ENCODE measurements around the gene FCAR.
"Not testable (repeated sequence)": the region's sequence is repeated elsewhere in the genome, so short reads cannot be mapped to it uniquely, and the experiment has no call there.

FCAR gene

GRCh38 chr19:54905803-54906511 is 31.9 kb downstream of the FCAR start, which contains the start of gene NCR1:
TSS of gene NCR1 (plus strand) at chr19:54906148. CDS start at chr19:54906188, 40 bp downstream.
- Histone ChIP-seq H3K27me3 (ENCODE audit: low read depth, low read length) (0 out of 2 replicates have a peak, but pooled peaks cover 2% of the 10 kb centered on the region), H3K79me2 (ENCODE audit: low read length) (no peaks in the 10 kb centered on the region), H3K9me3 (ENCODE audit: insufficient read depth, low read length) (no peaks in the 10 kb centered on the region), H4K20me1 (ENCODE audit: insufficient read depth, low read length) (no peaks in the 10 kb centered on the region), H3K4me1 (ENCODE audit: low read length) (no peaks in the 10 kb centered on the region), H2AFZ (ENCODE audit: low read depth, low read length) (peak within 1 kb of the TSS; percentile 72; the same call in 1 of the 2 replicates), H3K9ac (ENCODE audit: low read length) (no peak within 1 kb of the TSS), H3K4me3 (ENCODE audit: low read length) (no peak within 1 kb of the TSS), H3K4me2 (ENCODE audit: low read length) (no peak within 1 kb of the TSS; the same call in 1 of the 2 replicates), H3K36me3 (replicated peaks; ENCODE audit: low read depth, low read length) (no peaks in the 10 kb centered on the region), H3K27ac (ENCODE audit: low read length) (no peak within 1 kb of the TSS)
- TF ChIP-seq, protein P1, sequence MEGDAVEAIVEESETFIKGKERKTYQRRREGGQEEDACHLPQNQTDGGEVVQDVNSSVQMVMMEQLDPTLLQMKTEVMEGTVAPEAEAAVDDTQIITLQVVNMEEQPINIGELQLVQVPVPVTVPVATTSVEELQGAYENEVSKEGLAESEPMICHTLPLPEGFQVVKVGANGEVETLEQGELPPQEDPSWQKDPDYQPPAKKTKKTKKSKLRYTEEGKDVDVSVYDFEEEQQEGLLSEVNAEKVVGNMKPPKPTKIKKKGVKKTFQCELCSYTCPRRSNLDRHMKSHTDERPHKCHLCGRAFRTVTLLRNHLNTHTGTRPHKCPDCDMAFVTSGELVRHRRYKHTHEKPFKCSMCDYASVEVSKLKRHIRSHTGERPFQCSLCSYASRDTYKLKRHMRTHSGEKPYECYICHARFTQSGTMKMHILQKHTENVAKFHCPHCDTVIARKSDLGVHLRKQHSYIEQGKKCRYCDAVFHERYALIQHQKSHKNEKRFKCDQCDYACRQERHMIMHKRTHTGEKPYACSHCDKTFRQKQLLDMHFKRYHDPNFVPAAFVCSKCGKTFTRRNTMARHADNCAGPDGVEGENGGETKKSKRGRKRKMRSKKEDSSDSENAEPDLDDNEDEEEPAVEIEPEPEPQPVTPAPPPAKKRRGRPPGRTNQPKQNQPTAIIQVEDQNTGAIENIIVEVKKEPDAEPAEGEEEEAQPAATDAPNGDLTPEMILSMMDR (IDR thresholded peaks at IDR 0.05; ENCODE audit: low read depth, low read length): no peak
- no peak for TF ChIP-seq EZH2phosphoT487 (IDR thresholded peaks at IDR 0.05; ENCODE audit: low read depth)

- H3K36me3 ChIP-seq (replicated peaks; ENCODE audit: low read depth, low read length): no peaks in the 10 kb centered on the region
- H2AFZ ChIP-seq (ENCODE audit: low read depth, low read length): no peak overlapping the region
- H3K27ac ChIP-seq (ENCODE audit: low read length): no peak overlapping the region
- H3K9ac ChIP-seq (ENCODE audit: low read length): no peak overlapping the region
- no peak overlapping the region for H3K4me3 ChIP-seq (ENCODE audit: low read length)
- no peaks in the 10 kb centered on the region for H4K20me1 ChIP-seq (ENCODE audit: insufficient read depth, low read length)
- 0 out of 2 replicates have a peak, but pooled peaks cover 2% of the 10 kb centered on the region for H3K27me3 ChIP-seq (ENCODE audit: low read depth, low read length)
- H3K9me3 ChIP-seq (ENCODE audit: insufficient read depth, low read length): no peaks in the 10 kb centered on the region
- no peaks in the 10 kb centered on the region for H3K79me2 ChIP-seq (ENCODE audit: low read length)
- H3K4me2 ChIP-seq (ENCODE audit: low read length): no peak overlapping the region
- no peaks in the 10 kb centered on the region for H3K4me1 ChIP-seq (ENCODE audit: low read length)
- TF ChIP-seq EZH2phosphoT487 (IDR thresholded peaks at IDR 0.05; ENCODE audit: low read depth): no peak
- TF ChIP-seq, protein P1 (IDR thresholded peaks at IDR 0.05; ENCODE audit: low read depth, low read length): no peak
Measured at GRCh38 chr19:54906819-54907218, 32.8 kb downstream of the FCAR start.

- H3K9me3 ChIP-seq (ENCODE audit: insufficient read depth, low read length); H3K79me2 ChIP-seq (ENCODE audit: low read length); H3K4me2 ChIP-seq (ENCODE audit: low read length); H3K27ac ChIP-seq (ENCODE audit: low read length); H3K4me3 ChIP-seq (ENCODE audit: low read length); H3K9ac ChIP-seq (ENCODE audit: low read length); H3K27me3 ChIP-seq (ENCODE audit: low read depth, low read length); H3K36me3 ChIP-seq (replicated peaks; ENCODE audit: low read depth, low read length); H3K4me1 ChIP-seq (ENCODE audit: low read length); H4K20me1 ChIP-seq (ENCODE audit: insufficient read depth, low read length); H2AFZ ChIP-seq (ENCODE audit: low read depth, low read length): not testable (repeated sequence)
Measured at GRCh38 chr19:54907899-54908298, 33.9 kb downstream of the FCAR start.

GRCh38 chr19:54916822-54917221 is 42.8 kb downstream of the FCAR start:
- H4K20me1 ChIP-seq (ENCODE audit: insufficient read depth, low read length): no peaks in the 10 kb centered on the region
- TF ChIP-seq EZH2phosphoT487 (IDR thresholded peaks at IDR 0.05; ENCODE audit: low read depth): no peak
- TF ChIP-seq, protein P1 (IDR thresholded peaks at IDR 0.05; ENCODE audit: low read depth, low read length): no peak
- no peak overlapping the region for H3K9ac ChIP-seq (ENCODE audit: low read length)
- H3K79me2 ChIP-seq (ENCODE audit: low read length): no peaks in the 10 kb centered on the region
- H3K4me2 ChIP-seq (ENCODE audit: low read length): peak overlapping the region; percentile 27
- H3K4me3 ChIP-seq (ENCODE audit: low read length): no peak overlapping the region
- peaks cover 10% of the 10 kb centered on the region for H3K4me1 ChIP-seq (ENCODE audit: low read length)
- H3K27me3 ChIP-seq (ENCODE audit: low read depth, low read length): no peaks in the 10 kb centered on the region
- peak overlapping the region; percentile 55; the same call in 1 of the 2 replicates for H2AFZ ChIP-seq (ENCODE audit: low read depth, low read length)
- H3K9me3 ChIP-seq (ENCODE audit: insufficient read depth, low read length): no peaks in the 10 kb centered on the region
- peaks cover 3% of the 10 kb centered on the region for H3K36me3 ChIP-seq (replicated peaks; ENCODE audit: low read depth, low read length)
- H3K27ac ChIP-seq (ENCODE audit: low read length): no peak overlapping the region

All from OCI-LY3 (cell line).